Activated T-cell treated with anti-CD3 and anti-CD28 coated beads, Interleukin-2, amount 50 U/mL, for 4 hours (primary cell): Measurements from ENCODE around the gene CLEC6A. TPM values are rescaled to one million over a fixed set of nuclear protein-coding genes. Genes with fewer than 3 reads are reported as not detected.
"Not testable (repeated sequence)": the region's sequence is repeated elsewhere in the genome, so short reads cannot be mapped to it uniquely, and the experiment has no call there.

Source experiments
- ATAC-seq, 2 donors: fragments of 200-7000 bp; cut with Tn5 transposase; one replicate each; pipeline ENCODE4 v1.10.0; 2021
- DNase-seq: peaks from one replicate; pipeline ENCODE4 v3.0.0-alpha.2; 2020
- H3K27me3 Mint-ChIP-seq: one replicate; pipeline ENCODE4 v1.8.0; 2021; ENCODE audit warnings: low read depth, mixed read lengths
- H3K36me3 Mint-ChIP-seq: one replicate; pipeline ENCODE4 v1.8.0; 2022; ENCODE audit warnings: mixed read lengths; ENCODE audit not compliant: insufficient read depth
- H3K4me1 Mint-ChIP-seq: one replicate; pipeline ENCODE4 v1.8.0; 2021; ENCODE audit warnings: low read depth, mixed read lengths
- H3K4me3 Mint-ChIP-seq: one replicate; pipeline ENCODE4 v1.8.0; 2021; ENCODE audit warnings: mild to moderate bottlenecking, moderate library complexity, mixed read lengths
- H3K9me3 Mint-ChIP-seq: one replicate; pipeline ENCODE4 v1.8.0; 2021; ENCODE audit warnings: mixed read lengths
- total RNA-seq, 3 donors: library from RNA; stranded (reverse); gene quantifications; one replicate each; pipeline ENCODE4 v1.2.1, GENCODE V29; 2021

Gene CLEC6A
- total RNA-seq, 3 donors from 2014 or later: not detected

- ATAC-seq (no peak), DNase-seq (no peak)
- Mint-ChIP-seq H3K4me1 (no peaks in the 10 kb centered on the region), H3K36me3 (no peaks in the 10 kb centered on the region), H3K9me3 (peaks cover 3% of the 10 kb centered on the region), H3K27me3 (peaks cover 25% of the 10 kb centered on the region), H3K4me3 (no peak overlapping the region)
Measured at GRCh38 chr12:8471090-8471489, 15.3 kb downstream of the CLEC6A start.

- no peaks in the 10 kb centered on the region for H3K4me1 Mint-ChIP-seq
- no peak for ATAC-seq
- H3K27me3 Mint-ChIP-seq: peaks cover 13% of the 10 kb centered on the region
- H3K4me3 Mint-ChIP-seq: no peak overlapping the region
- DNase-seq: no peak
- no peaks in the 10 kb centered on the region for H3K36me3 Mint-ChIP-seq
- peaks cover 3% of the 10 kb centered on the region for H3K9me3 Mint-ChIP-seq
Measured at GRCh38 chr12:8475508-8476203, 19.9 kb downstream of the CLEC6A start.

- ATAC-seq (no peak), DNase-seq (no peak)
- Mint-ChIP-seq H3K9me3 (no peaks in the 10 kb centered on the region), H3K4me3 (no peak overlapping the region), H3K4me1 (peaks cover 6% of the 10 kb centered on the region), H3K27me3 (peaks cover 9% of the 10 kb centered on the region), H3K36me3 (no peaks in the 10 kb centered on the region)
Measured at GRCh38 chr12:8482571-8483061, 26.9 kb downstream of the CLEC6A start.

GRCh38 chr12:8483079-8483478, 27.3 kb downstream of the CLEC6A start:
- H3K9me3 Mint-ChIP-seq: no peaks in the 10 kb centered on the region
- H3K4me1 Mint-ChIP-seq: peaks cover 6% of the 10 kb centered on the region
- DNase-seq (no peak), ATAC-seq (peak in 1 of 2 donors; percentile 56)
- no peaks in the 10 kb centered on the region for H3K36me3 Mint-ChIP-seq
- H3K27me3 Mint-ChIP-seq: peaks cover 9% of the 10 kb centered on the region
- no peak overlapping the region for H3K4me3 Mint-ChIP-seq

GRCh38 chr12:8491646-8492530, 36.1 kb downstream of the CLEC6A start:
- peaks cover 20% of the 10 kb centered on the region for H3K4me1 Mint-ChIP-seq
- H3K36me3 Mint-ChIP-seq: no peaks in the 10 kb centered on the region
- H3K4me3 Mint-ChIP-seq: no peak overlapping the region
- ATAC-seq (no peak), DNase-seq (no peak)
- H3K9me3 Mint-ChIP-seq: no peaks in the 10 kb centered on the region
- no peaks in the 10 kb centered on the region for H3K27me3 Mint-ChIP-seq

GRCh38 chr12:8493084-8493483, 37.3 kb downstream of the CLEC6A start:
- Mint-ChIP-seq H3K9me3 (no peaks in the 10 kb centered on the region), H3K4me3 (no peak overlapping the region), H3K36me3 (no peaks in the 10 kb centered on the region), H3K4me1 (peaks cover 20% of the 10 kb centered on the region), H3K27me3 (no peaks in the 10 kb centered on the region)
- peak; percentile 98 for ATAC-seq
- peak; percentile 16 for DNase-seq

- H3K27me3 Mint-ChIP-seq, H3K36me3 Mint-ChIP-seq, DNase-seq, H3K9me3 Mint-ChIP-seq, ATAC-seq, H3K4me3 Mint-ChIP-seq: not testable (repeated sequence)
- H3K4me1 Mint-ChIP-seq: peaks cover 20% of the 10 kb centered on the region
Measured at GRCh38 chr12:8495671-8496070, 39.9 kb downstream of the CLEC6A start.

GRCh38 chr12:8496074-8496473, 40.3 kb downstream of the CLEC6A start:
- not testable (repeated sequence) for H3K4me3 Mint-ChIP-seq, H3K36me3 Mint-ChIP-seq, ATAC-seq

GRCh38 chr12:8499616-8500015, 43.9 kb downstream of the CLEC6A start:
- Mint-ChIP-seq H3K9me3 (no peaks in the 10 kb centered on the region), H3K27me3 (no peaks in the 10 kb centered on the region), H3K4me3 (no peak overlapping the region), H3K4me1 (peaks cover 4% of the 10 kb centered on the region), H3K36me3 (no peaks in the 10 kb centered on the region)
- DNase-seq (no peak), ATAC-seq (no peak)

More at GRCh38 chr12:8496074-8496473, 40.3 kb downstream of the CLEC6A start:
- peaks cover 20% of the 10 kb centered on the region for H3K4me1 Mint-ChIP-seq
- DNase-seq, H3K27me3 Mint-ChIP-seq, H3K9me3 Mint-ChIP-seq: not testable (repeated sequence)

- no peak overlapping the region for H3K4me3 Mint-ChIP-seq
- no peaks in the 10 kb centered on the region for H3K9me3 Mint-ChIP-seq
- H3K4me1 Mint-ChIP-seq: peaks cover 4% of the 10 kb centered on the region
- ATAC-seq (no peak), DNase-seq (no peak)
- H3K27me3 Mint-ChIP-seq: no peaks in the 10 kb centered on the region
- no peaks in the 10 kb centered on the region for H3K36me3 Mint-ChIP-seq
Measured at GRCh38 chr12:8501720-8502119, 46.0 kb downstream of the CLEC6A start.

GRCh38 chr12:8504351-8504750, 48.6 kb downstream of the CLEC6A start:
- DNase-seq (no peak), ATAC-seq (no peak)
- no peaks in the 10 kb centered on the region for H3K36me3 Mint-ChIP-seq
- no peaks in the 10 kb centered on the region for H3K9me3 Mint-ChIP-seq
- peaks cover 4% of the 10 kb centered on the region for H3K4me1 Mint-ChIP-seq
- H3K27me3 Mint-ChIP-seq: peaks cover 2% of the 10 kb centered on the region
- H3K4me3 Mint-ChIP-seq: no peak overlapping the region

- H3K9me3 Mint-ChIP-seq: no peaks in the 10 kb centered on the region
- H3K4me3 Mint-ChIP-seq: no peak overlapping the region
- ATAC-seq: no peak
- DNase-seq: no peak
- peaks cover 8% of the 10 kb centered on the region for H3K27me3 Mint-ChIP-seq
- H3K36me3 Mint-ChIP-seq: no peaks in the 10 kb centered on the region
- no peaks in the 10 kb centered on the region for H3K4me1 Mint-ChIP-seq
Measured at GRCh38 chr12:8507596-8507995, 51.8 kb downstream of the CLEC6A start.

GRCh38 chr12:8508223-8508622, 52.5 kb downstream of the CLEC6A start:
- Mint-ChIP-seq H3K4me3 (no peak overlapping the region), H3K36me3 (no peaks in the 10 kb centered on the region), H3K4me1 (no peaks in the 10 kb centered on the region), H3K9me3 (no peaks in the 10 kb centered on the region), H3K27me3 (peaks cover 8% of the 10 kb centered on the region)
- DNase-seq: no peak
- ATAC-seq: no peak

GRCh38 chr12:8508910-8509841, 53.4 kb downstream of the CLEC6A start:
- no peak overlapping the region for H3K4me3 Mint-ChIP-seq
- no peaks in the 10 kb centered on the region for H3K36me3 Mint-ChIP-seq
- no peaks in the 10 kb centered on the region for H3K4me1 Mint-ChIP-seq
- DNase-seq (no peak), ATAC-seq (no peak)
- H3K9me3 Mint-ChIP-seq: no peaks in the 10 kb centered on the region
- H3K27me3 Mint-ChIP-seq: peaks cover 13% of the 10 kb centered on the region
